ES-I3 (cell line): ENCODE measurements around the gene SMAD6.

Source experiments
- H3K36me3 ChIP-seq: 2 replicates; pipeline ENCODE4 v1.6.1; 2013; ENCODE audit warnings: mild to moderate bottlenecking, low read length, control low read depth, moderate library complexity; ENCODE audit not compliant: insufficient read depth
- H3K4me1 ChIP-seq: 2 replicates; pipeline ENCODE4 v1.6.1; 2013; ENCODE audit warnings: mild to moderate bottlenecking, control low read depth, low read length; ENCODE audit not compliant: insufficient read depth
- H3K9ac ChIP-seq: 2 replicates; pipeline ENCODE4 v1.6.1; 2013; ENCODE audit warnings: low read depth, mild to moderate bottlenecking, low read length, moderate library complexity
- H3K9me3 ChIP-seq: 2 replicates; pipeline ENCODE4 v1.6.1; 2013; ENCODE audit warnings: mild to moderate bottlenecking, low read length, moderate library complexity; ENCODE audit not compliant: control insufficient read depth, insufficient read depth

SMAD6 gene

DNA sequence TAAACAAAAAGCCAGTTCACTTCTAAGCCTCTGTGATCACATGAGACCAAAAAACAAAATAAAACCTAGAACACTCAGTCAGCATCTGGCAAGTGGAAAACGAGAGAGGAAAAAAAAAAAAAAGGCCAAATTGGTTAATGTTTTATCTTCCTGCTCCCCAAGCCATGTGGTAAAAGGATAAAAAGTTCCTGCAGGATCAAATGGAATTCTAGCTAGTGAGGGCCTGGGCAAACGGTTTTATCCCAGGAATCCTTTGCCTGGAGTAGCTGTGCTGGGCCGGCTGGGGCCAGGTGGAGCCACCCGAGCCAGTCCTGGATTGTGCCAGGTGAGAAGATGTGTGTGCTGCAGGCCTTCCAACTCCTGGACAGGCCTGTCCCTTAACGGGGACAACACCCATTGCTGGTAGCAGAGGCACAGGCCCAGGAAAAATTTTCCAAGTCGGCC, 13.2 kb downstream of the SMAD6 start:
- Histone ChIP-seq H3K36me3 (no peaks in the 10 kb centered on the region), H3K9ac (no peak overlapping the region), H3K4me1 (peaks cover 19% of the 10 kb centered on the region), H3K9me3 (no peaks in the 10 kb centered on the region)

DNA sequence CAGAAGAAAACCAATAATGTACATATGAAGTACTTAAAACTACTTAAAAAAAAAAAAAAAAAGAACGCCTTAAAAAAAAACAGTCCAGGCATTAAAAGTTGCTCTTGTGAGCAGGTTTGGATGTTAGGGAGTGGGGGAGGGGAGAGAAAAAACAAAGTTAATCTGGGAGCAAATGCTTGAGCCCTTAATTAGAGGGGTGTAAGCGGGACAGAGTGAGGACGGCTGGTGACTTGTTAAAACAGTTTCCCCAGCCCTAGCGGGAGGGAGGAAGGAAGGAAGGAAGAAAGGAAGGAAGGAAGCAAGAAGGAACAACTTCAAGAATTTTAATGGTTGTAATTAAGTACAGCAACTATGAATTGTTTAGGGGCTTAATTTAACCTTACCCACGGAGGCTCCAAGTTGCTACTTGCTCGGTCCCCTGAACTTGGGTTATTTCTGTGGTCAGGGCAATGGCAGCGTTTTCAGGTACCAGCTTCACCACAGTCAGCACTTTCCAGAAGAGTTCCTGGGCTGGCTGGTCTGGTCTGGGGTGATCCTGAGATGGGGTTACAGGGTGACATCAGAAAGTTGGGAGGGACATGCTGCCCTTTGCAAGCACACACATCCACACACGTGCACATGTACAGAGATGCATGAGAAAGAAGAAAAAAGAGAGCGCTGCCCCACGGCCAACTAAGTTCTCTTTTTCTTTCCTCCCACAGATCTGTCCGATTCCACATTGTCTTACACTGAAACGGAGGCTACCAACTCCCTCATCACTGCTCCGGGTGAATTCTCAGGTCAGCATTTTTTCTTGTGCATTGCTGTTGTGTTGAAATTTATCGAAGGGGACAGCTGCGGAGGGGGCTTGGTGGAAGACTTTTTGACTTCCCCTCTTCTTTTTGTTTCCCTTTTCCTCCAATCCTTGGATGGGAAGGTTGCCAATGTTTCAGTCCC, 14.0 kb downstream of the SMAD6 start:
- H3K4me1 ChIP-seq = peaks cover 19% of the 10 kb centered on the region
- no peaks in the 10 kb centered on the region for H3K9me3 ChIP-seq
- H3K9ac ChIP-seq = no peak overlapping the region
- H3K36me3 ChIP-seq = no peaks in the 10 kb centered on the region; the same call in 1 of the 2 replicates

DNA sequence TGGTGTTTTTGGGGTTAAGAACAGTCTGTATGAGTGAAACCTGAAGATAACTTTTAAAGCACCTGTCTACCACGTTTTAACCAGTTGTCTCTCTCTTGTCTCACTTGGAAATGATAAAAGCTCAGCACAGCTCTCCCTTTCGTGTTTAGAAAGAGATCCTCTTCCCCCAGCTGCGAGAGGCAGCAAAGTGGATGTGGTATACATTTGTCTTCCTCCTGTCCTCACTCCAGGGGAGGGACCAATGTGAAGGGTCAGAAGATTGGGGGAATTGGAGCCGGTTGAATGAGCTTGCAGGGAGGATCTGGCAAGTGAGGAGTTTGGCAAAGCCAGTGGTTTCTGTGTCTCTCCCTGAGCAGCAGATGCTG, 14.6 kb downstream of the SMAD6 start:
- Histone ChIP-seq H3K9me3 (no peaks in the 10 kb centered on the region), H3K36me3 (no peaks in the 10 kb centered on the region; the same call in 1 of the 2 replicates), H3K4me1 (peaks cover 19% of the 10 kb centered on the region), H3K9ac (no peak overlapping the region)

DNA sequence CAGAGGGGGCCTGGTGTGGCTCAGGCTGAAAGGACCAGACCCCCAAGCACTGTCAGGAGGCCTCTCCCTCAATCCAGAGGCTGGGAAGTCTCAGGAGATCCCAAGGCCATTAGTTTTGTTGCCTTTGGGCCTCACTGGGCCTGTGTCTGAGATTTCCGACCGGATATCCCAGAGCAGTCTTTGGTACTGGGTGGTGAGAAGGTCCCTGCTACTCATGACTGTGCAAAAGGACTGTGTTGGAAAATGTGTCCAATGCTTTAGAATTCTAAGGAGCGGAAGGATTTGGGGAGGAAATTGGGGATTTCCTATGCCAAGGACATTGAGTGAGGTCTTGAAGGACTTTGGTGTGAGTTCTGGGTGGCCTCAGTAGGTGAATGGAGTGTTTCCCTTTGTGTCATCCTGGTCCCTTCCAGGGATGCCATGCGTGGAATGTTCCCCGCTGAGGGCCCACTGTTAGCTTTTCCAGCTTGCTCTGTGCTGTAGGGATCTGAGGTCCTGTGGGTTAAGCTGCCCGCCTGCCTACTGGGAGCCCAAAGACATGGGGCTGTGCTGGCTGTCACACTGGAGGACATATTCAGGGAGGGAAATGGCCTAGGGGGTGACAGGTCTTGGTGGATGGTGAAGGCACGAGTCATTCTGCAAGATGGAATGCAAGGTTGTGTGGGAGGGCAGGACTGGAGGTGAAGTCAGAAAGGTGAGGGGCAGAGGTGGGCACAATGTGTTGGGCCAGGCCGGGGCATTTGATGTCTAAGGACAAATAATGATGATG, 16.4 kb downstream of the SMAD6 start:
- no peaks in the 10 kb centered on the region; the same call in 1 of the 2 replicates for H3K36me3 ChIP-seq
- peaks cover 20% of the 10 kb centered on the region for H3K4me1 ChIP-seq
- no peaks in the 10 kb centered on the region for H3K9me3 ChIP-seq
- H3K9ac ChIP-seq = no peak overlapping the region

DNA sequence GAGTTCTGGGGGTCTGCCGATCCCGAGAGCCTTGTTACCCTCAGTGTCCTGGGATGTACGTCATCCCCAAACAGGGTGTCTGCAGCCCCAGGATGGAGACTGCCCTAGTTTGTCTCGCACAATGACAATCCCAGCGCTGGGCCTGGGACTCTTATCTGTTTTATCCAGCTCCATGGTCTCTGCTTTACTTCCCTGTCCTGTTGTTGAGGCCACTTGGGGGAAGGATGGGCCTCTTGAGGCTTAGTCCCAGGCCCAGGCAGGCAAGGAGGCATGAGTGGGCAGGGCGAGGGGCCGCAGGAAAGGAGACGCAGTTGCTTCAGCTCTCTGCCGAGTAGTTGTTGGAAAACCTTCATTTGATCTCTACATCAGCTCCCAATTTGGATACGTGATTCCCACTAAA, 17.4 kb downstream of the SMAD6 start:
- Histone ChIP-seq H3K9me3 (no peaks in the 10 kb centered on the region), H3K36me3 (no peaks in the 10 kb centered on the region; the same call in 1 of the 2 replicates), H3K9ac (no peak overlapping the region), H3K4me1 (peaks cover 16% of the 10 kb centered on the region)

DNA sequence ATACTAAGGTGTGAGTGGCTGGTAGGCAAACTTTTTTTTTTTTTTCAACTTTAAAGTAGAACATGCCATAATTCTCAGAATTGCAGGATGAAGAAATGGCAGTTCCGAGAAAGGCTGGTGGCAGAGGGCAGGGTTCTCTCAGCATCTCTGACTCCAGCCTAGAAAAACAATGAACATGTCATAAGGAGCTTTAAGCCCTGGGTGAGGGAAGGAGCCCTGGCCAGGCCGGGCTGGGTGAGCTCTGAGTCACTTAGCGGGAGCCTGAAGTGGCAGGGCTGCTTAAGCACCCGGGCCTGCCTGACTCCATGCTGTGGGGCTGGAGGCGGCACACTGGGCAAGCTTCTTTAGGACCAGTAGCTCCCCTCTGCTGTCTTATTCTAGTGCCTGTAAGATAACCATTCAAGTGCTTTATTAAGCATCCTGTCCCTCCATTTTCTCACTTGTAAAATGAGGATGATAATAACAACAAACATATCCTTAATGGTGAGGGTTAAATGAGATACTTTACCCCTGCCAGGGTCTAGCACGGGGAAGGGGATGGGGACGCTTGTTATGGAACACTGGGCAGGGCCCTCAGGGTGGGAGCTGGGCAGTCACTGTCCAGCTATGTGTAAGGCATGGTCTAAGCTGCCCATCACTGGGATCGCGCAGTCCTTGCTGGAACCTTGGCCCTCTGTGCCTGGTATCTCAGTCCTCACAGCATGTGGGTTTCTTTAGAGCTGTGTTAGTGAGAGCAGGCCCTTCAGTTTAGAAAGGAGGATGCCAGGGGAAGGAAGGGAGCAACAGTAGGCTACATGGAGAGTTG, 18.4 kb downstream of the SMAD6 start:
- Histone ChIP-seq H3K4me1 (peaks cover 10% of the 10 kb centered on the region), H3K9me3 (no peaks in the 10 kb centered on the region), H3K36me3 (no peaks in the 10 kb centered on the region; the same call in 1 of the 2 replicates), H3K9ac (no peak overlapping the region)

DNA sequence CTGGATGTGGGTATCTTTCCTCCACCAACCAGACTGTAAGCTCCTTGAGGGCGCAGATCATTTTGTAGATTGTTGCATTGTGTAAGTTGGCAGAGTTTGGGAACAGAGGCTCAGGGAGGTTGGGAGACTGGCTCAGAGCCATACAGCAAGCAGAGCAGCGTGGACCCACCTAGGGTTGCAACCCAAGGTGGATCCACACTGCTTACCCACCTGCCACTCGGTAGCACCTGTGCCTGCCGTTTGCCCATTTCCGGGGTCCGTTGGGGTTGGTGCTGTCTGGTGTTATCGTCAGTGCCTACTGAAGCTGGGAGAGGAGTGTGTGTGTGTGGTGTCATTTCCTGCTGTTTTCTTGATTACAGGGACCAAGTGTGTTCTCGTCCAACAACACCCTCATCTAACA, 19.0 kb downstream of the SMAD6 start:
- Histone ChIP-seq H3K9me3 (no peaks in the 10 kb centered on the region), H3K4me1 (peaks cover 5% of the 10 kb centered on the region; the same call in 1 of the 2 replicates), H3K36me3 (no peaks in the 10 kb centered on the region; the same call in 1 of the 2 replicates), H3K9ac (no peak overlapping the region)

DNA sequence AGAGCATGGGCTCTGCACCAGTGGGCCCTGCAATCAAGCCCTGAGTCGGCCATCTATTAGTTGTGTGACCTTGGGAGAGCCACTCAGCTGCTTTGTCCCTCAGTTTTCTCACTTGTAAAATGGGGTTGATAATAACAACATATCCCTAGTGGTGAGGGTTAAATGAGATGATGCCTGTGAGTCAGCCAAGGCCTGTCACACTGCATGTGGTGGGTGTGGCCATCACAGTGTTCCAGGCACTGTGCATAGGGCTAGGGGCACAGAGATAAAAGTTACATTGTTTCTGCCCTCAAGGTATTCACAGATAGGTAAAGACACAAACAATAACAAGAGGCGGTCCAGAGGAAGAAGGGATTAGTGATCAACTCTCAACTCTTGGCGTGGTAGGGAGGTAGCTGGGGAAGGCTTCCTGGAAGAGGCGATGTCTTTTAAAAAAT, 19.5 kb downstream of the SMAD6 start:
- Histone ChIP-seq H3K9me3 (no peaks in the 10 kb centered on the region), H3K4me1 (peaks cover 5% of the 10 kb centered on the region; the same call in 1 of the 2 replicates), H3K9ac (no peak overlapping the region), H3K36me3 (no peaks in the 10 kb centered on the region; the same call in 1 of the 2 replicates)

DNA sequence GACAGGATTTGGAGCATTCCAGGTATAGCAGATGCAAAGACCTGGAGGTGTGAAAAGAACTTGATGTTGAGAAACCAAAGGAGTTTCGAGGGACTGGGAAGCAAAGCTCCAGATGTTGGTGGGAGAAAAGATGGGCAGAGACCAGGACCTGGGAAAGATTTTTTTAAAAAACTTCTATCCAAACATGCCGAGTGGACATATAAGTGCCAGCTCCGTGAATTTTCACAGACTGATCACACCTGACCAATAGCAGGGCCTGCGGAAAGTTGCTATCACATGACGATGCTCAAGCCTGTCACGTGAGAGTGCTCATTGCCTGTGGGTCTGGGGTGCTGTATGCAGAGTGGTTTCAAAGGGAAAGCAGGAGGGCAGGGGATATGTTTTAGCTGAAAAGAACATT, 19.9 kb downstream of the SMAD6 start:
- H3K9ac ChIP-seq = no peak overlapping the region
- peaks cover 5% of the 10 kb centered on the region; the same call in 1 of the 2 replicates for H3K4me1 ChIP-seq
- H3K36me3 ChIP-seq = no peaks in the 10 kb centered on the region; the same call in 1 of the 2 replicates
- no peaks in the 10 kb centered on the region for H3K9me3 ChIP-seq

DNA sequence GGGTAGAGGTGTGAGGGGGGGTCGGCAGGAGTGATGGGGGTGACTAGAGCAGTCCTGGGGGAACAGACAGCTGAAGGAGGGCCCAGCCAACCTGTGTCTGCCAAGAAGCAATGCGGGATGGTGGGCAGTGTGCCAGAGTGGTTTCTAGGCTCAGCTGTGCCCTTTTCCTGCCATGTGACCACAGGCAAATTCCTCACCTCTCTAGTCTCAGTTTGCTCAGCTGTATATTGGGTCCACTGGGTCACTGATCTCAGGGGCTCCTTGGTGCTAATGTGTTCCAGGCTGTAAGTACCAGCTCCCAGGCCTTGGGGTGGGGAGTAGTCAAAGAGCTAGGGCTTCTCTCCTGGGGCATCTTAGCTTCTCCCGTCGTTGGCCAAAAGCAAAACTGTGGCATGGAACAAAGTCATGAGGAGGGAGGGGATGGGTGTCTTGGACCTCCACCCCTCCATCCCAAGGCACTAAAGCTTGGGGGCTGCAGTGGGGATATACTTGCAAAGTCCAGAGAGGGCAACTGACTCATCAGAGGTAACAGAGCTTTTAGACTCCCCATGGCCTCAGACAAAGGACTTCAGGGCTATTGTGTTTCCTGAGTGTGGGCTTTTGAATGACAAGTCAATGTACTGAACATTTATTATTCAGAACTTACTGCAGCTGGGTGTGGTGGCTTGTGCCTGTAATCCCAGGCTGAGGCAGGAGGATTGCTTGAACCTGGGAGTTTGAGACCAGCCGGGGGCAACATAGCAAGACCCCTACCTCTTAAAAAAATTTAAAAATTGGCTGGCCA, 20.9 kb downstream of the SMAD6 start:
- H3K4me1 ChIP-seq = peaks cover 5% of the 10 kb centered on the region; the same call in 1 of the 2 replicates
- H3K9ac ChIP-seq = no peak overlapping the region
- H3K36me3 ChIP-seq = no peaks in the 10 kb centered on the region; the same call in 1 of the 2 replicates

DNA sequence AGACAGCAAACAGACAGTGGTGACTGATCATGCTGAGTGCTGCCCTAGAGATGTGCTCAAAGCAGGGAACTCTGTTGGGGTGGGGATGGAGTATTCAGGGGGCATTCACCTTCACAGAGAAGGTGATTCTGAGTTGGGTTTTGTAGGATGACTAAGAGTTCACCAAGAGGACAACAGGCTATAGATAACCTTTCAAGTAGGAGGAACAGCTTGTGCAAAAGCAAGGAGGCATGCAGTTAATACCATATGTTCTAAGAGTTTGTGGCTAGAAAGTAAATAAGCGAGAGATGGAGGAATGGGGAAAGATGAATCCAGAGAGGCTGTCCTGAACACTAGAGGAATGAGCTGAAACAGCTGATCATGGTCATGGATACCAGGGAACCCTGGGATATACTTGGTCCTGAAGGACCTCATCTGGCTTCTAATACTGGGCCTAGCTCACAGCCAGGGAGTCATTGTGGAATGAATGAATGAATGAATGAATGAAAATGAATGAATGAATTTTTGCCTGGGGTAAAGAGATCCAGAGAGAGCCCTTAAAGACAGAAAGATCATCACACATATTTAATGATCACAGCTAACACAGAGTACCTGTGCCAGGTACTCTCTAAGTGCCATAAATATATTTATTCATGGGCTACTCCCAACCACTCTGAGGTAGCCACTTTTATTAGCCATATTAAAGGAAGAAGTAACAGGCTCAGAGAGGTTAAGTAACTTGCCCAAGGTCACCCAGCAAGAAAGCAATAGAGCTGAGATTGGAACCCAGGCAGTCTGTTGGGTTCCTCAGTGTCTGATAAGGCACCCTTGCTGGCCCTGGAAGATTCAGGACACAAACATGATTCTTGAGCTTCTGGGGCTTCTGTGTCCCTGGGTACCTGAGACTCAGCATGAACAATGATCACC, 22.0 kb downstream of the SMAD6 start:
- Histone ChIP-seq H3K36me3 (no peaks in the 10 kb centered on the region; the same call in 1 of the 2 replicates), H3K9ac (no peak overlapping the region), H3K9me3 (no peaks in the 10 kb centered on the region), H3K4me1 (peaks cover 5% of the 10 kb centered on the region; the same call in 1 of the 2 replicates)

More for the DNA sequence above, 20.9 kb downstream of the SMAD6 start:
- H3K9me3 ChIP-seq = no peaks in the 10 kb centered on the region

DNA sequence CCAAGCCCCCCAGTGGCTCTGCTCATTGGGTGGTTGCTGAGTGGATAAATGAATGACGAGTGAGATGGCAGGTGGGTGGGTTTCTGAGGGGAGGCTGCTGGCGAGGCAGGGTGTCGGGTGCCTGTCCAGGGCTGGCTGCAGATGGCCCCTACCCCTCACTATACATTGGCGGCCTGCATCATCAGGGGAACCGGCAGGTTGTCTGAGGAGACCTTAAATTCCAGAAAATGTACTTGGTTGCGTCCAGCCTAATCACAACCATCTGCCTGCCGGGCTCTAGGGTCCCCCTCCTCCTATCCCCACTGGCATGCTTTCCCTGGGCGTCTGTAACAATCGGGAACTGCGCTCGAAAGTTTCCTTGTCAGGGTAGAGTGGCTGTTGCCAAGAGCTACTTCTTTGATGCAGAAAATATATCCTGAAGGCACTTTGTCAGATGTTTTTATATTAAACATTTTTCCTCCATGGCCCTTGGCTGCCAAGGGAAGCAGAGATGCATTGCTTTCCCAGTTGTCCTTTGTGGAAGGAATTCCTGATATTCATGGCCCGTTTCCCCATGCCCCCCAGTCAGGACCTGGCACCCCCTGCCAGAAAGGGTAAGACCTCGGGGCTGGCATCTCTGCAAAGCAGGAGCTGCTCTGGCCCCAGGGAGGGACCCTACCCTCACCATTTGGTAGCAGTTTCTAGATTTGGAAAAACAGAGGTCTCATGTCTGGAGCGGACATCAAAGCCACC, 22.9 kb downstream of the SMAD6 start:
- H3K9ac ChIP-seq = no peak overlapping the region

More for the DNA sequence above, 22.9 kb downstream of the SMAD6 start:
- Histone ChIP-seq H3K4me1 (peaks cover 10% of the 10 kb centered on the region; the same call in 1 of the 2 replicates), H3K36me3 (no peaks in the 10 kb centered on the region; the same call in 1 of the 2 replicates), H3K9me3 (no peaks in the 10 kb centered on the region)
